ENCODE data around the gene WDHD1. TPM values are rescaled to one million over a fixed set of nuclear protein-coding genes. Genes with fewer than 3 reads are reported as not detected.

Gene WDHD1
- total and polyA plus RNA-seq, 2 of the 4 experiments (the other 2 are of a cell fraction): 4.4 to 13.1 TPM

- Histone ChIP-seq H3K9me1 (ENCODE audit: insufficient read depth, low read length) (peaks cover 2% of the 10 kb centered on the region; the same call in 1 of the 2 replicates), H3K79me1 (ENCODE audit: low read depth in 1 of 2, low read length in 2 of 2) (no peaks in the 10 kb centered on the region), H4K20me1 (ENCODE audit: insufficient read depth, low read length) (no peaks in the 10 kb centered on the region), H3K4me3 (ENCODE audit: insufficient read depth, low read depth, low read length) (no peak overlapping the region), H3K9ac (ENCODE audit: low read depth, low read length) (no peak overlapping the region), H3K4me2 (ENCODE audit: low read depth, low read length) (no peak overlapping the region), H3K27ac (ENCODE audit: insufficient read depth, low read length) (no peak overlapping the region), H3K36me3 (ENCODE audit: control insufficient read depth, insufficient read depth, low read length) (no peaks in the 10 kb centered on the region), H2BK20ac (ENCODE audit: low read depth, low read length) (no peak overlapping the region), H2BK15ac (ENCODE audit: low read depth, low read length) (no peak overlapping the region), H3K9me3 (ENCODE audit: control insufficient read depth, insufficient read depth, low read length) (no peaks in the 10 kb centered on the region), H3K23ac (ENCODE audit: low read depth, low read length) (no peak overlapping the region), H2AK5ac (ENCODE audit: low read depth, low read length) (no peak overlapping the region), H3K4me1 (ENCODE audit: control insufficient read depth, insufficient read depth, low read length) (no peaks in the 10 kb centered on the region), H2AFZ (replicated peaks; ENCODE audit: low read length, poor library complexity) (no peak overlapping the region), H2BK5ac (ENCODE audit: low read depth, low read length, poor library complexity, severe bottlenecking) (no peak overlapping the region), H3K27me3 (ENCODE audit: control insufficient read depth, insufficient read depth, low read length) (no peaks in the 10 kb centered on the region), H3K4ac (ENCODE audit: low read depth, low read length) (no peak overlapping the region), H4K8ac (ENCODE audit: low read depth in 2 of 2, low read length in 2 of 2) (no peak overlapping the region), H3K18ac (ENCODE audit: low read depth, low read length) (no peak overlapping the region), H2BK120ac (ENCODE audit: low read depth, low read length) (no peak overlapping the region), H3K14ac (replicated peaks; ENCODE audit: low read depth, low read length) (no peak overlapping the region), H4K5ac (ENCODE audit: low read depth, low read length) (no peak overlapping the region), H3K56ac (ENCODE audit: extremely low read depth, insufficient read depth, low read length) (no peak overlapping the region), H2AK9ac (replicated peaks; ENCODE audit: low read depth, low read length, poor library complexity) (no peak overlapping the region), H4K91ac (ENCODE audit: insufficient read depth, low read depth, low read length) (no peak overlapping the region)
- intact Hi-C loops (cut with micrococcal nuclease): no loop called here
- no TSS peak for BruUV-seq (replicated peaks)
- 0 out of 2 replicates have a peak, but pooled peaks have one; percentile 10 for TF ChIP-seq FOS (IDR thresholded peaks at IDR 0.05; ENCODE audit: low read depth, low read length)
- TF ChIP-seq MAFK (IDR thresholded peaks at IDR 0.05; ENCODE audit: low read depth, low read length): no peak
- TF ChIP-seq CHD1 (IDR thresholded peaks at IDR 0.05; ENCODE audit: low read depth, low read length): no peak
- no peak for TF ChIP-seq POLR2A (IDR thresholded peaks at IDR 0.05; ENCODE audit: low read depth, low read length)
- TF ChIP-seq CEBPB (IDR thresholded peaks at IDR 0.05; ENCODE audit: low read depth, low read length): no peak
- ChIA-PET CTCF (no interaction called here), POLR2A (ENCODE audit: unreplicated experiment) (interaction anchor here (0.5 kb wide), 1 partner anchor 120 kb away, joined by 19 read pairs; no protein-coding TSS in a partner anchor)
- WGBS, 2 experiments (ENCODE audit: extremely low coverage in 2 of 2, insufficient read length in 1 of 2): no CpG with 5 or more reads among the region's 3 CpGs
- dilution Hi-C loops (cut with HindIII; ENCODE audit: low sequenced_read_pairs, unreplicated experiment): no loop called here
- DNase-seq (peak; percentile 45), ATAC-seq (ENCODE audit: low read depth) (peak; percentile 59)
- in situ Hi-C loops (cut with MboI; ENCODE audit: low sequenced_read_pairs): no loop called here
These were observed 131.9 kb downstream of the WDHD1 start for GRCh38 chr14:54894995-54895394.

Measured in IMR-90 (cell line).